ENCODE measurements around the gene ARHGAP18. TPM values are rescaled to one million over a fixed set of nuclear protein-coding genes. Genes with fewer than 3 reads are reported as not detected.

Gene ARHGAP18
- total and polyA plus RNA-seq, 10 of the 15 experiments (the other 5 are each of a cell fraction or from before 2014, with no cell fraction given): 18.2 to 52.2 (median 31.7) TPM

DNA sequence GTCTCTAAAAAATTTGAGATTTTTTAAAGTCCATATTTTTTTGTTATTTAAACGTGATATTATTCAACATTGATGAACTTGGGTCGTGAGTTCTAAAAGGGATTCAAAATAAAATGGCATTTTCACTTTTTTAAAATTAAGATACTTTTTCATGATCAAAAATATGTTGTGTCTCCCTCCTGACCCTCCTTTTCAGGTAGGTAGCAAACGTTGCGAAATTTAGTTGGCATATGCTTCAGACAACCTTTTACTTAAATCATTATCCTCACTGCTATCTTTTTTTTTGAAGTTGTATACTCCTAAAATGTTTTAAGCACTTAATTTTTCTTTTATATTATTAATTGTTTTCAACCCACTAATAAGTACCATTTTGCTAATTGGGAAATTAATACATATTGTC, 133.5 kb downstream of the ARHGAP18 start:
- no peaks in the 10 kb centered on the region for H3K79me2 ChIP-seq (ENCODE audit: control insufficient read depth, insufficient read depth, low read length)
- no peak overlapping the region for H3K27ac ChIP-seq (ENCODE audit: control insufficient read depth, insufficient read depth)
- no peak overlapping the region for H3K9ac ChIP-seq (ENCODE audit: control insufficient read depth, insufficient read depth, low read length)
- no peak overlapping the region for H3K4me2 ChIP-seq (ENCODE audit: control insufficient read depth, insufficient read depth)
- RAD21 ChIA-PET (ENCODE audit: unreplicated experiment): no interaction called here
- DNase-seq (ENCODE audit: low read depth, low spot score): no peak
- POLR2A ChIA-PET: no interaction called here
- no peak overlapping the region for H2AFZ ChIP-seq (ENCODE audit: control insufficient read depth, low read depth, low read length)
- H3K4me1 ChIP-seq (ENCODE audit: control insufficient read depth, insufficient read depth, low read length): no peaks in the 10 kb centered on the region
- H3K4me3 ChIP-seq: no peak overlapping the region
- TF ChIP-seq TCF3 (IDR thresholded peaks at IDR 0.05; ENCODE audit: borderline replicate concordance, insufficient read depth, low read depth, low read length): no peak
- no peak for TF ChIP-seq IKZF1 (conservative IDR thresholded peaks at IDR 0.05)
- TF ChIP-seq SUZ12 (IDR thresholded peaks at IDR 0.05; ENCODE audit: unreplicated experiment): no peak
- TF ChIP-seq YY1 (IDR thresholded peaks at IDR 0.05; ENCODE audit: low read depth, low read length): no peak
- TF ChIP-seq, protein P1, sequence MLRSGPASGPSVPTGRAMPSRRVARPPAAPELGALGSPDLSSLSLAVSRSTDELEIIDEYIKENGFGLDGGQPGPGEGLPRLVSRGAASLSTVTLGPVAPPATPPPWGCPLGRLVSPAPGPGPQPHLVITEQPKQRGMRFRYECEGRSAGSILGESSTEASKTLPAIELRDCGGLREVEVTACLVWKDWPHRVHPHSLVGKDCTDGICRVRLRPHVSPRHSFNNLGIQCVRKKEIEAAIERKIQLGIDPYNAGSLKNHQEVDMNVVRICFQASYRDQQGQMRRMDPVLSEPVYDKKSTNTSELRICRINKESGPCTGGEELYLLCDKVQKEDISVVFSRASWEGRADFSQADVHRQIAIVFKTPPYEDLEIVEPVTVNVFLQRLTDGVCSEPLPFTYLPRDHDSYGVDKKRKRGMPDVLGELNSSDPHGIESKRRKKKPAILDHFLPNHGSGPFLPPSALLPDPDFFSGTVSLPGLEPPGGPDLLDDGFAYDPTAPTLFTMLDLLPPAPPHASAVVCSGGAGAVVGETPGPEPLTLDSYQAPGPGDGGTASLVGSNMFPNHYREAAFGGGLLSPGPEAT (IDR thresholded peaks at IDR 0.05; ENCODE audit: low read depth): no peak
- TF ChIP-seq SREBF1 (IDR thresholded peaks at IDR 0.05; ENCODE audit: low read length): no peak
- in situ Hi-C loops (cut with MboI): no loop called here
- BruUV-seq (replicated peaks): no TSS peak
- H4K20me1 ChIP-seq (ENCODE audit: control insufficient read depth, insufficient read depth): no peaks in the 10 kb centered on the region
- H3K27me3 ChIP-seq (replicated peaks in 1 of 2; ENCODE audit: control insufficient read depth in 2 of 2, insufficient read depth in 2 of 2, low read length in 1 of 2): no peaks in the 10 kb centered on the region
- no peak for ATAC-seq
- H3K9me3 ChIP-seq (replicated peaks; ENCODE audit: control insufficient read depth, insufficient read depth, low read length): peaks cover 3% of the 10 kb centered on the region; the same call in 2 of the 3 replicates
- 98% methylated on average over 4 of the region's 4 CpGs for WGBS (ENCODE audit: insufficient coverage, insufficient replicate concordance, low lambda C conversion rate, missing lambda C conversion rate)
- SMC1A ChIA-PET (ENCODE audit: uncharacterized antibody, unreplicated experiment): no interaction called here
- no peak for FAIRE-seq
- intact Hi-C loops (cut with micrococcal nuclease; ENCODE audit: unreplicated experiment): no loop called here
- CTCF ChIA-PET: interaction anchor here (1.3 kb wide), 2 partner anchors 77 to 78 kb away, joined by 3 to 4 read pairs; no protein-coding TSS in a partner anchor
- H3K36me3 ChIP-seq (ENCODE audit: control insufficient read depth in 2 of 2, insufficient read depth in 2 of 2, low read length in 1 of 2): peaks cover 0 to 9% of the 10 kb centered on the region in 2 experiments; a peak in 2 of 4 replicates

All from GM12878 (cell line).